K562 (cell line): Measurements from ENCODE around the gene BPI. TPM values are rescaled to one million over a fixed set of nuclear protein-coding genes. Genes with fewer than 3 reads are reported as not detected.

ENCODE experiments used
- ATAC-seq: fragments of 200-7000 bp; cut with Tn5 transposase; 3 replicates; pipeline ENCODE4 v1.9.1; 2020; ENCODE audit warnings: moderate library complexity
- BruUV-seq: library from RNA; stranded (reverse); fragments of 400-500 nt; replicated peaks from 2 replicates; lab custom pipeline; 2021; lab: Mats Ljungman, UMichigan
- CTCF ChIA-PET: fragments of 300-600 bp; formaldehyde crosslinking; extraction: SDS; loops from one replicate; lab custom pipeline; 2021; ENCODE audit warnings: low intra/inter-chr PET ratio; lab: Yijun Ruan, JAX
- POLR2A ChIA-PET: fragments of 300-600, 350-650 bp; sonication (Branson Sonifier 250); formaldehyde crosslinking; extraction: SDS; loops from one replicate; lab custom pipeline; 2021; ENCODE audit warnings: antibody characterized with exemption, inconsistent platforms; lab: Yijun Ruan, JAX
- DNase-seq, 4 experiments: peaks; one replicate each; pipeline versions ENCODE4 v3.0.0 to v3.0.0-alpha.2; 2011 to 2018; ENCODE audit warnings: low spot score in 3 of 4, mixed read lengths in 3 of 4; ENCODE audit errors: extremely low read depth in 1 of 4
- FAIRE-seq: peaks from 2 replicates; lab custom pipeline; 2011; peaks lifted over from hg19 to GRCh38; lab: Jason Lieb, UNC
- H2AFZ ChIP-seq: 2 replicates; pipeline ENCODE4 v1.6.0; 2011; ENCODE audit warnings: low read depth, low read length, control low read depth, inconsistent platforms
- H3K27ac ChIP-seq: fragments of 200-600 bp; 3 replicates; pipeline ENCODE4 v1.8.0; 2011; ENCODE audit warnings: low read depth, mild to moderate bottlenecking, control low read depth, inconsistent platforms, low read length, moderate library complexity, mixed read lengths; ENCODE audit errors: extremely low read depth
- H3K27me3 ChIP-seq, 2 experiments: fragments of 300-600 bp in 1 of 2; 2 replicates in 1 of 2; 3 replicates in 1 of 2; pipeline versions ENCODE4 v1.6.0 to v1.8.0; 2011; ENCODE audit warnings: inconsistent platforms in 2 of 2, low read length in 2 of 2, mild to moderate bottlenecking in 1 of 2, mixed read lengths in 1 of 2, moderate library complexity in 1 of 2; ENCODE audit not compliant: control insufficient read depth in 2 of 2, insufficient read depth in 2 of 2
- H3K36me3 ChIP-seq: fragments of 300-600 bp; 3 replicates; pipeline ENCODE4 v1.8.0; 2011; ENCODE audit warnings: mild to moderate bottlenecking, low read length, inconsistent platforms; ENCODE audit not compliant: control insufficient read depth, insufficient read depth
- H3K4me1 ChIP-seq, 2 experiments: fragments of 200-600 bp in 1 of 2; replicated peaks in 1 of 2; 2 replicates in 1 of 2; 3 replicates in 1 of 2; pipeline versions ENCODE4 v1.5.1 to v1.8.0; 2011; ENCODE audit warnings: inconsistent platforms in 2 of 2, low read length in 2 of 2, mild to moderate bottlenecking in 1 of 2, mixed read lengths in 1 of 2, moderate library complexity in 1 of 2; ENCODE audit not compliant: control insufficient read depth in 2 of 2, insufficient read depth in 2 of 2
- H3K4me2 ChIP-seq: 2 replicates; pipeline ENCODE4 v1.6.1; 2011; ENCODE audit warnings: low read length, control low read depth, inconsistent platforms, mixed read lengths; ENCODE audit not compliant: insufficient read depth
- H3K4me3 ChIP-seq: fragments of 200-600 bp; sonication (generic), shearing (Covaris generic); 2 replicates; pipeline ENCODE4 v1.5.1; 2016; ENCODE audit warnings: control low read depth, inconsistent platforms
- H3K79me2 ChIP-seq: fragments of 200-600 bp; 3 replicates; pipeline ENCODE4 v1.8.0; 2011; ENCODE audit warnings: low read length, inconsistent platforms; ENCODE audit not compliant: control insufficient read depth, insufficient read depth
- H3K9ac ChIP-seq, 2 experiments: 2 replicates each; pipeline versions ENCODE4 v1.6.0 to v1.6.1; 2011; ENCODE audit warnings: low read depth in 2 of 2, low read length in 2 of 2, control low read depth in 1 of 2, inconsistent platforms in 1 of 2, mild to moderate bottlenecking in 1 of 2, mixed read lengths in 1 of 2; ENCODE audit not compliant: insufficient read depth in 1 of 2
- H3K9me1 ChIP-seq: one replicate; pipeline ENCODE4 v1.6.0; 2011; ENCODE audit warnings: inconsistent platforms, mild to moderate bottlenecking, low read length, moderate library complexity; ENCODE audit not compliant: control insufficient read depth, insufficient read depth
- H3K9me3 ChIP-seq: replicated peaks from 2 replicates; pipeline ENCODE4 v1.5.1; 2011; ENCODE audit warnings: low read depth, low read length, inconsistent platforms; ENCODE audit not compliant: control insufficient read depth, insufficient read depth
- H4K20me1 ChIP-seq: replicated peaks from 2 replicates; pipeline ENCODE4 v1.6.1; 2011; ENCODE audit warnings: low read length, inconsistent platforms, mixed read lengths; ENCODE audit not compliant: control insufficient read depth, insufficient read depth
- TOE1 ChIP-seq, 2 experiments: fragments of 450-650 bp in 1 of 2; sonication (generic) in 1 of 2; formaldehyde crosslinking in 1 of 2; IDR thresholded peaks; 2 replicates each; pipeline versions ENCODE4 v1.7.1 to v1.8.0; 2016 to 2022; ENCODE audit warnings: borderline replicate concordance in 2 of 2, mild to moderate bottlenecking in 2 of 2, antibody characterized with exemption in 1 of 2, inconsistent platforms in 1 of 2, low read depth in 1 of 2, missing genetic modification reagents in 1 of 2, moderate library complexity in 1 of 2
- ZNF165 ChIP-seq: fragments of 250-450 bp; sonication (Bioruptor Pico); IDR thresholded peaks from 2 replicates; pipeline ENCODE4 v1.4.0; 2020; ENCODE audit warnings: borderline replicate concordance
- ZNF384 ChIP-seq: IDR thresholded peaks from 2 replicates; pipeline ENCODE4 v1.6.1; 2012; ENCODE audit warnings: low read depth, low read length, improper control_type of control experiment
- ZNF408 ChIP-seq: fragments of 250-450 bp; sonication (Bioruptor Pico); IDR thresholded peaks from 2 replicates; pipeline ENCODE4 v1.4.0; 2020; ENCODE audit warnings: low read depth, mild to moderate bottlenecking, moderate library complexity
- WGBS: fragments of 100-300 bp; shearing (Covaris generic); methylation state at CpG from one replicate; pipeline ENCODE4 v1.1.6; 2016; ENCODE audit warnings: low coverage, mixed read lengths; ENCODE audit not compliant: insufficient coverage; ENCODE audit errors: missing lambda C conversion rate; 5-methylcytosine and 5-hydroxymethylcytosine counted together
- in situ Hi-C: fragments of 300-500 bp; cut with MboI; formaldehyde crosslinking; loops from 4 replicates; pipeline ENCODE4 v1.15.0; 2018; ENCODE audit warnings: inconsistent platforms, mixed read lengths
- intact Hi-C: fragments of 100-400 bp; cut with micrococcal nuclease; formaldehyde crosslinking; loops from 2 replicates; pipeline ENCODE4 v1.14.2; 2022
- polyA plus RNA-seq, 8 experiments: library from polyadenylated mRNA; depleted of rRNA in 4 of 8; stranded (reverse) in 5 of 8; unstranded in 3 of 8; fragments of >200 nt; fragmentation: Nextera tagmentation in 2 of 8; fragmentation: Illumina TruSeq in 1 of 8; extraction: Ambion mirVana in 2 of 8; extraction: Trizol in 1 of 8; gene quantifications; 2 replicates each; pipeline versions ENCODE4 v1.2.1 to v1.2.3, GENCODE V29; 2011 to 2014; ENCODE audit warnings: inconsistent platforms in 1 of 8, missing spikeins in 1 of 8
- total RNA-seq, 7 experiments: library from RNA; depleted of rRNA in 6 of 7; stranded (reverse); fragments of >200 nt in 6 of 7; fragmentation: Illumina TruSeq in 2 of 7; extraction: Trizol in 2 of 7; gene quantifications; 2 replicates each; pipeline versions ENCODE4 v1.2.1 to v1.2.3, GENCODE V29; 2011 to 2021; ENCODE audit warnings: low replicate concordance in 1 of 7
- TF ChIP-seq, protein P1 (sequence below): fragments of 450-650 bp; IDR thresholded peaks from 2 replicates; pipeline ENCODE4 v1.6.1; 2014; ENCODE audit warnings: low read depth, mild to moderate bottlenecking, moderate library complexity, borderline replicate concordance
- TF ChIP-seq, protein P2 (sequence below): fragments of 250-450 bp; sonication (Bioruptor Pico); IDR thresholded peaks from 2 replicates; pipeline ENCODE4 v1.8.0; 2021; ENCODE audit warnings: moderate library complexity, mild to moderate bottlenecking, inconsistent platforms
- TF ChIP-seq, protein P3 (sequence below): fragments of 450-650 bp; formaldehyde crosslinking; IDR thresholded peaks from 2 replicates; pipeline ENCODE4 v1.4.0; 2020; ENCODE audit warnings: mild to moderate bottlenecking, mixed read lengths

BPI gene
- total and polyA plus RNA-seq, 9 of the 15 experiments (the other 6 are each of a cell fraction or from before 2014, with no cell fraction given): not detected

DNA sequence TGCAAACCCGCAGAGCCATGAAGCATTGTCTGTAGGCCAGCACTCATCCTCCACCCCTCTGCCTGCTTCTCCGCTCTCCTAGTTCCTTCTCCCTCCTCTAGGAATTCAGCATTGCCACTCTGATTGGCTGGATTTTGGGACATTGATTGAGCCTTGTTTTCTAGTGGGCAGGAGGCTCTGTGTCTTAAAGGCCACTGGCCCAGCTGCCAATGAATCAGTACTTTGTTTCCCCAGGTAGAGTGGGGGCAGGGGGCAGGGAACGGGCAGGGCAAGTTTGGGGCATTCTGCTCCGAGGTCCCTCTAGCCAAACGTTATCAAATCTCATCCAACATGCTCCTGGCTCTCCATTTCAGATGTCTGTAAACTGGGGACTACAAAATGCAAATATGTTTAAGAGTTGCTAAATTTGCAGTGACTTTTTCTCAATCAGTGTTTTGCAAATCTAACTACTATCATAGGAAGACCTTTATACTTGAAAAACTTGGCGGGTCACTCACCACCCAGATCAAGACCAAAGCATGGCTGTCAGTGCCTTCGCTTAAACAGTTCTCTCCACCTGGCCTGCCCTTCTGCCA lies 10.4 kb upstream of the BPI start:
- no peak overlapping the region for H2AFZ ChIP-seq
- no peak for ATAC-seq
- BruUV-seq: no TSS peak
- 2% methylated on average over 6 of the region's 7 CpGs for WGBS
- TF ChIP-seq, protein P1, sequence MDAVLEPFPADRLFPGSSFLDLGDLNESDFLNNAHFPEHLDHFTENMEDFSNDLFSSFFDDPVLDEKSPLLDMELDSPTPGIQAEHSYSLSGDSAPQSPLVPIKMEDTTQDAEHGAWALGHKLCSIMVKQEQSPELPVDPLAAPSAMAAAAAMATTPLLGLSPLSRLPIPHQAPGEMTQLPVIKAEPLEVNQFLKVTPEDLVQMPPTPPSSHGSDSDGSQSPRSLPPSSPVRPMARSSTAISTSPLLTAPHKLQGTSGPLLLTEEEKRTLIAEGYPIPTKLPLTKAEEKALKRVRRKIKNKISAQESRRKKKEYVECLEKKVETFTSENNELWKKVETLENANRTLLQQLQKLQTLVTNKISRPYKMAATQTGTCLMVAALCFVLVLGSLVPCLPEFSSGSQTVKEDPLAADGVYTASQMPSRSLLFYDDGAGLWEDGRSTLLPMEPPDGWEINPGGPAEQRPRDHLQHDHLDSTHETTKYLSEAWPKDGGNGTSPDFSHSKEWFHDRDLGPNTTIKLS: no peak
- TF ChIP-seq, protein P2, sequence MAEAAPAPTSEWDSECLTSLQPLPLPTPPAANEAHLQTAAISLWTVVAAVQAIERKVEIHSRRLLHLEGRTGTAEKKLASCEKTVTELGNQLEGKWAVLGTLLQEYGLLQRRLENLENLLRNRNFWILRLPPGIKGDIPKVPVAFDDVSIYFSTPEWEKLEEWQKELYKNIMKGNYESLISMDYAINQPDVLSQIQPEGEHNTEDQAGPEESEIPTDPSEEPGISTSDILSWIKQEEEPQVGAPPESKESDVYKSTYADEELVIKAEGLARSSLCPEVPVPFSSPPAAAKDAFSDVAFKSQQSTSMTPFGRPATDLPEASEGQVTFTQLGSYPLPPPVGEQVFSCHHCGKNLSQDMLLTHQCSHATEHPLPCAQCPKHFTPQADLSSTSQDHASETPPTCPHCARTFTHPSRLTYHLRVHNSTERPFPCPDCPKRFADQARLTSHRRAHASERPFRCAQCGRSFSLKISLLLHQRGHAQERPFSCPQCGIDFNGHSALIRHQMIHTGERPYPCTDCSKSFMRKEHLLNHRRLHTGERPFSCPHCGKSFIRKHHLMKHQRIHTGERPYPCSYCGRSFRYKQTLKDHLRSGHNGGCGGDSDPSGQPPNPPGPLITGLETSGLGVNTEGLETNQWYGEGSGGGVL (CRISPR knock-in tag): no peak
- no peak for TF ChIP-seq ZNF165 (CRISPR knock-in tag)
- no peak for TF ChIP-seq ZNF384
- TF ChIP-seq, protein P3, sequence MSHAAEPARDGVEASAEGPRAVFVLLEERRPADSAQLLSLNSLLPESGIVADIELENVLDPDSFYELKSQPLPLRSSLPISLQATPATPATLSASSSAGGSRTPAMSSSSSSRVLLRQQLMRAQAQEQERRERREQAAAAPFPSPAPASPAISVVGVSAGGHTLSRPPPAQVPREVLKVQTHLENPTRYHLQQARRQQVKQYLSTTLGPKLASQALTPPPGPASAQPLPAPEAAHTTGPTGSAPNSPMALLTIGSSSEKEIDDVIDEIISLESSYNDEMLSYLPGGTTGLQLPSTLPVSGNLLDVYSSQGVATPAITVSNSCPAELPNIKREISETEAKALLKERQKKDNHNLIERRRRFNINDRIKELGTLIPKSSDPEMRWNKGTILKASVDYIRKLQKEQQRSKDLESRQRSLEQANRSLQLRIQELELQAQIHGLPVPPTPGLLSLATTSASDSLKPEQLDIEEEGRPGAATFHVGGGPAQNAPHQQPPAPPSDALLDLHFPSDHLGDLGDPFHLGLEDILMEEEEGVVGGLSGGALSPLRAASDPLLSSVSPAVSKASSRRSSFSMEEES (CRISPR knock-in tag): no peak
- no peak for TF ChIP-seq ZNF408 (CRISPR knock-in tag)
- no peak for TF ChIP-seq TOE1 (IDR thresholded peaks at IDR 0.05; ENCODE audit: borderline replicate concordance)
- TF ChIP-seq TOE1 (CRISPR knock-in tag; IDR thresholded peaks at IDR 0.05; ENCODE audit: borderline replicate concordance, low read depth): no peak
- intact Hi-C loops: no loop called here
- CTCF ChIA-PET: no interaction called here
- H3K9ac ChIP-seq: no peak overlapping the region
- H3K4me1 ChIP-seq: no peaks in the 10 kb centered on the region
- H3K36me3 ChIP-seq: no peaks in the 10 kb centered on the region
- no peaks in the 10 kb centered on the region for H3K9me1 ChIP-seq
- DNase-seq: no peak
- POLR2A ChIA-PET: interaction anchor here (0.5 to 0.6 kb wide), 2 partner anchors 66 to 87 kb away, joined by 3 read pairs; no protein-coding TSS in a partner anchor
- no peaks in the 10 kb centered on the region for H3K79me2 ChIP-seq
- no peak overlapping the region for H3K27ac ChIP-seq
- peaks cover 3% of the 10 kb centered on the region; the same call in 1 of the 2 replicates for H4K20me1 ChIP-seq
- in situ Hi-C loops: no loop called here
- no peak overlapping the region for H3K4me3 ChIP-seq
- no peak overlapping the region for H3K4me2 ChIP-seq
- no peaks in the 10 kb centered on the region for H3K9me3 ChIP-seq
- H3K27me3 ChIP-seq: peaks cover 38 to 59% of the 10 kb centered on the region in 2 experiments
- no peak for FAIRE-seq
